Tibial nerve (tissue), 3 donors: Measurements from ENCODE around the gene RCE1.

Experiments used
- CTCF ChIP-seq, 5 experiments: fragments of 200-600 bp in 3 of 5; fragments of 450-650 bp in 2 of 5; sonication (generic) in 3 of 5; IDR thresholded peaks; one replicate each; pipeline ENCODE4 v1.5.1; 2016 to 2019; ENCODE audit warnings: antibody characterized with exemption in 5 of 5, mild to moderate bottlenecking in 3 of 5, moderate library complexity in 2 of 5
- POLR2A ChIP-seq, 2 donors: fragments of 450-650 bp; IDR thresholded peaks; one replicate each; pipeline ENCODE4 v1.6.1; 2017; ENCODE audit warnings: antibody characterized with exemption in 2 of 2, mild to moderate bottlenecking in 2 of 2, moderate library complexity in 2 of 2

DNA sequence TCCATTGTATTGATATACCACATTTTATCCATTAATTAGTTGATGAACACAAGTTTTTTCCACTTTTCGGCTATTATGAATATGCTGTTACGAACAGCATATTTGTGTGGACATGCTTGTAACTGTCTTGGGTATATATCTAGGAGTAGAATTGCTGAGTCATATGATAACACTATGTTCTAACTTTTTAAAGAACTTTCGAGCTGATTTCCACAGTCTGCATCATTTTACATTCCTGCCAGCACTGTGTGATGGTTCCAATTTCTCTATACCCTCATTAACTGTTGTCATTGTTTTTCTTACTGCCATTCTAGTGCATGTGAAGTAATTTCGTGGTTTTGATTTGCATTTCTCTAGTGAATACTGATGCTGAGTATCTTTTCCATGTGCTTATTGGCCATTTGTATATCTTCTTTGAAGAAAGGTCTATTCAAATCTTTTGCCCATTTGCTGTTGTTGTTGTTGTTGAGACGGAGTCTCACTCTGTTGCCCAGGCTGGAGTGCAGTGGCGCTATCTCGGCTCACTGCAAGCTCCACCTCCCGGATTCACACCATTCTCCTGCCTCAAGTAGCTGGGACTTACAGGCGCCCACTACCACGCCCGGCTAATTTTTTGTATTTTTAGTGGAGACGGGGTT lies 7.4 kb upstream of the RCE1 start:
- TF ChIP-seq POLR2A (IDR thresholded peaks at IDR 0.05) (no peak), CTCF (IDR thresholded peaks at IDR 0.05) (no peak)
